ENCODE results near the gene NFE2L2.

GRCh38 chr2:177257471-177257870 is 7.1 kb downstream of the NFE2L2 start:
- no peak for TF ChIP-seq CTCF (conservative IDR thresholded peaks at IDR 0.05 in 1 of 2, IDR thresholded peaks at IDR 0.05 in 1 of 2; ENCODE audit: low read depth in 1 of 2, low read length in 2 of 2)
- no peak for TF ChIP-seq EZH2 (IDR thresholded peaks at IDR 0.05; ENCODE audit: low read length, missing control alignments)

Measured in fibroblast of lung (primary cell).